ENCODE measurements around the gene FCAMR.

Gene FCAMR

DNA sequence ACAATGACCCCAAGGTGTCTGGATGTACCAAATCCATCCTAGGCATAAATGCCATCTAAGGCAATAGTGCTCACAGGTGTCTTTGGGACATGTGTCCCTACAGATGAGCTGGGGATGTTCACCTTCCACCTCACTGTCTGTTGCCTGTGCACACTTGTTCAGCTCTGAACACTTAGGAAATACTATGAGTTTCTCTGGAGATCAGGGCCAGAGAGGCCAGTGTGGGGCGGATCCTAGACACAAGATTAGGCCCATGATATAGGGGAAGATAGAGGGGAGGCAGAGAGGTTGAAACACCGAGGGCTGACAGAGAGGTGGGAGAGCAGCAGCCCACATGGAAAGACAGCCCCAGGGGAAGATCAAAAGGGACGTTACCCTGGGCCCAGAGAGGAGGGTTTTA, 36.7 kb upstream of the FCAMR start:
- no peak overlapping the region for H3K4me3 ChIP-seq (ENCODE audit: control insufficient read depth, low read depth, low read length)
- TF ChIP-seq, protein P1, sequence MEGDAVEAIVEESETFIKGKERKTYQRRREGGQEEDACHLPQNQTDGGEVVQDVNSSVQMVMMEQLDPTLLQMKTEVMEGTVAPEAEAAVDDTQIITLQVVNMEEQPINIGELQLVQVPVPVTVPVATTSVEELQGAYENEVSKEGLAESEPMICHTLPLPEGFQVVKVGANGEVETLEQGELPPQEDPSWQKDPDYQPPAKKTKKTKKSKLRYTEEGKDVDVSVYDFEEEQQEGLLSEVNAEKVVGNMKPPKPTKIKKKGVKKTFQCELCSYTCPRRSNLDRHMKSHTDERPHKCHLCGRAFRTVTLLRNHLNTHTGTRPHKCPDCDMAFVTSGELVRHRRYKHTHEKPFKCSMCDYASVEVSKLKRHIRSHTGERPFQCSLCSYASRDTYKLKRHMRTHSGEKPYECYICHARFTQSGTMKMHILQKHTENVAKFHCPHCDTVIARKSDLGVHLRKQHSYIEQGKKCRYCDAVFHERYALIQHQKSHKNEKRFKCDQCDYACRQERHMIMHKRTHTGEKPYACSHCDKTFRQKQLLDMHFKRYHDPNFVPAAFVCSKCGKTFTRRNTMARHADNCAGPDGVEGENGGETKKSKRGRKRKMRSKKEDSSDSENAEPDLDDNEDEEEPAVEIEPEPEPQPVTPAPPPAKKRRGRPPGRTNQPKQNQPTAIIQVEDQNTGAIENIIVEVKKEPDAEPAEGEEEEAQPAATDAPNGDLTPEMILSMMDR (IDR thresholded peaks at IDR 0.05; ENCODE audit: control insufficient read depth, insufficient read depth, low read depth, low read length, missing control alignments) = no peak
- DNase-seq (ENCODE audit: low read depth) = no peak

DNA sequence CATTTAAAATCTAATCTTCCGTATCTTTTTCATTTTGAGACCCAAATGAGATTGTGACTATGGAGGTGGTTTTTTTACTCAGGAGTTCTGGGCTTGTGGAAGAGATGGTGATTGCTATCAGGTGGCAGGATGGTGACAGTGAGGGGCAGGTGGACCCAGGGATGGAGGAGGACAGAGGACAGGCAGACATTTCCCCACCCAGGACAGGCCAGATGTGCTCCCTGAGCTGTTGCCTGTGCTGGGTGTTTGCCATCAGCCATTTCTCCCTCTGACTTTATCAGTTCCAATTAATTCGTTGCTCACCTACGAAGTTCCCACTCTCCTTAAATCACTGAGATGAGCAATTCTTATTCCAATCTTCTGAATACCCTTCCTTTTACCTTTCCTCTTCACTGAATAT, 35.8 kb upstream of the FCAMR start:
- no peak for DNase-seq (ENCODE audit: low read depth)
- TF ChIP-seq, protein P1 (IDR thresholded peaks at IDR 0.05; ENCODE audit: control insufficient read depth, insufficient read depth, low read depth, low read length, missing control alignments) = no peak
- no peak overlapping the region for H3K4me3 ChIP-seq (ENCODE audit: control insufficient read depth, low read depth, low read length)

DNA sequence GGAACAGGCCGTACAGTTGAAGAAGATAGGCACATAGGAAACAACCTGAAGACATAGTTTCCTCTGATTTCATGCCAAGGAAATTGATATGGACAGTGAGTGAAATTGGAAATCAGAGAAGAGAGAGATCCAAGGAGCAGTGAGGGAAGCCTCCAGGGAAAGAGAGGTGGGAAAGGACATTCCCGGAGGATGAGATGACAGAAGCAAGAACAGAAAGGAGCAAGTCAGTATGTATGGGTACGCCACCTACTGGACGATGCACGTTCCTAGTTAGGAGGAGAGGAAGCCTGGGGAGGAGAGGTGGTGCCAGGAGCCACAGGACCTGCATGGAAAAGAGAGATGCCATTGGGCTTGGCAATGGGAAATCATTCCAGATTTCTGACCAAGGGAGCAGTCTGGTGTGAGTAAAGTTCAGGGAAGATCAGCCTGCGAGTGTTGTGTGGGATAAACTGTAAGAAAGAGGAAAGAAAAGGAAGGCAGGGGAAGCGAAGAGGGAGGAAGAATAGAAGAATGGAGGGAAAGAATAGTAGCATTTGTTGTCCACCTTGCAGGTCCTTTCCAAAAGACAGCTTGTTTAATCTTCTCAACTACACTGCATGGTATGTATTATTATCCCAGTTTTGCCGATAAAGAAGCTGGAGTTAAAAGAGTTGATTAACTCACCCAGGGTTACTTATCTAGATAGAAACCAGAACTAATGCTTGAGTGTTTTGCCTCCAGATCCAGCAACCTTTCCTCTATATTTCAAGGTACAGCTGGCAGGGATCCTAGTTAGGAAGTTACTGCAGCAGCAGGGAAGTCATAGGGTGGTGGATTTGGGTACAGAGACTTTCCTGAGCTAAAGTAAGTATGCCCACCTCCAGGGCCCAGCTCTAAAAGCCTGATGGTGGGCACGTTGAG, 34.9 kb upstream of the FCAMR start:
- no peak overlapping the region for H3K4me3 ChIP-seq (ENCODE audit: control insufficient read depth, low read depth, low read length)
- no peak for DNase-seq (ENCODE audit: low read depth)
- TF ChIP-seq, protein P1 (IDR thresholded peaks at IDR 0.05; ENCODE audit: control insufficient read depth, insufficient read depth, low read depth, low read length, missing control alignments) = peak; percentile 83

GRCh38 chr1:207003210-207003609, 33.0 kb upstream of the FCAMR start:
- TF ChIP-seq, protein P1 (IDR thresholded peaks at IDR 0.05; ENCODE audit: control insufficient read depth, insufficient read depth, low read depth, low read length, missing control alignments) = no peak
- DNase-seq (ENCODE audit: low read depth) = no peak
- no peak overlapping the region for H3K4me3 ChIP-seq (ENCODE audit: control insufficient read depth, low read depth, low read length)

GRCh38 chr1:207002724-207003146, 32.5 kb upstream of the FCAMR start:
- TF ChIP-seq, protein P1 (IDR thresholded peaks at IDR 0.05; ENCODE audit: control insufficient read depth, insufficient read depth, low read depth, low read length, missing control alignments) = no peak
- DNase-seq (ENCODE audit: low read depth) = no peak
- H3K4me3 ChIP-seq (ENCODE audit: control insufficient read depth, low read depth, low read length) = no peak overlapping the region

GRCh38 chr1:207001492-207002245, 31.4 kb upstream of the FCAMR start:
- TF ChIP-seq, protein P1 (IDR thresholded peaks at IDR 0.05; ENCODE audit: control insufficient read depth, insufficient read depth, low read depth, low read length, missing control alignments) = no peak
- no peak overlapping the region for H3K4me3 ChIP-seq (ENCODE audit: control insufficient read depth, low read depth, low read length)
- no peak for DNase-seq (ENCODE audit: low read depth)
